A549 treated with RU486 at 1 μM for 4 hours (cell line): ENCODE results near the gene OR2C1. TPM values are rescaled to one million over a fixed set of nuclear protein-coding genes. Genes with fewer than 3 reads are reported as not detected.

Experiments
- total RNA-seq: library from RNA; stranded (reverse); fragments of 200-300 nt; extraction: Qiagen RNA extraction; gene quantifications from 5 replicates; pipeline ENCODE4 v1.2.3, GENCODE V29; 2022; ENCODE audit warnings: low read depth

OR2C1 gene
- not detected in 5 replicates for total RNA-seq

GRCh38 chr16:3355589-3355988 is at the start of gene OR2C1:
TSS of gene OR2C1 (plus strand) at chr16:3355889. CDS start at chr16:3355941, 52 bp downstream.

GRCh38 chr16:3400779-3401688 is 45.3 kb downstream of the OR2C1 start, which contains the start of the genes ZNF174 and ZSCAN32:
TSS of gene ZNF174 (plus strand) at chr16:3401215. CDS start at chr16:3402005, 790 bp downstream.
TSS of gene ZSCAN32 (minus strand) at chr16:3401004. CDS start at chr16:3397557, 3,447 bp downstream.

Other genes with a start within 250 kb of the OR2C1 start
- 9.2 to 14.3 TPM (median 13.2 TPM) in 5 replicates for gene ZNF205, start 243.3 kb upstream of the OR2C1 start, total RNA-seq
- gene ZNF213, start 220.9 kb upstream of the OR2C1 start, total RNA-seq: 7.7 to 13.2 TPM (median 10.8 TPM) in 5 replicates
- 0.23 to 0.48 TPM (median 0.29 TPM) in 5 replicates for gene OR1F1, start 167.7 kb upstream of the OR2C1 start, total RNA-seq
- gene ZNF200, start 120.7 kb upstream of the OR2C1 start, total RNA-seq: 7.5 to 9.6 TPM (median 8.9 TPM) in 5 replicates
- gene MEFV, start 99.3 kb upstream of the OR2C1 start, total RNA-seq: not detected in 5 replicates
- 35.1 to 41.4 TPM (median 40.8 TPM) in 5 replicates for gene ZNF263, start 72.4 kb upstream of the OR2C1 start, total RNA-seq
- gene TIGD7, start 50.5 kb upstream of the OR2C1 start, total RNA-seq: 0.47 to 1.5 TPM (median 1.3 TPM) in 5 replicates
- gene ZNF75A, start 50.4 kb upstream of the OR2C1 start, total RNA-seq: 10.0 to 11.5 TPM (median 10.7 TPM) in 5 replicates
- gene ZSCAN32, start 45.1 kb downstream of the OR2C1 start, total RNA-seq: 12.4 to 17.7 TPM (median 14.6 TPM) in 5 replicates
- 13.4 to 15.0 TPM (median 14.2 TPM) in 5 replicates for gene ZNF174, start 45.3 kb downstream of the OR2C1 start, total RNA-seq
- gene ZNF597, start 87.6 kb downstream of the OR2C1 start, total RNA-seq: 0.71 to 1.3 TPM (median 1.0 TPM) in 5 replicates
- 47.2 to 55.4 TPM (median 51.0 TPM) in 5 replicates for gene NAA60, start 87.8 kb downstream of the OR2C1 start, total RNA-seq
- gene C16orf90, start 139.6 kb downstream of the OR2C1 start, total RNA-seq: not detected in 5 replicates
- 17.2 to 22.6 TPM (median 18.9 TPM) in 5 replicates for gene CLUAP1, start 145.1 kb downstream of the OR2C1 start, total RNA-seq
- gene NLRC3, start 221.5 kb downstream of the OR2C1 start, total RNA-seq: 0.01 TPM in 1 of 5 replicates, not detected in the others